ENCODE results near the gene SSBP2. TPM values are rescaled to one million over a fixed set of nuclear protein-coding genes. Genes with fewer than 3 reads are reported as not detected.

SSBP2 gene
- total and polyA plus RNA-seq, 2 donors (not counting 3 experiments of a cell fraction or from before 2014, with no cell fraction given): 9.6 to 11.5 TPM

DNA sequence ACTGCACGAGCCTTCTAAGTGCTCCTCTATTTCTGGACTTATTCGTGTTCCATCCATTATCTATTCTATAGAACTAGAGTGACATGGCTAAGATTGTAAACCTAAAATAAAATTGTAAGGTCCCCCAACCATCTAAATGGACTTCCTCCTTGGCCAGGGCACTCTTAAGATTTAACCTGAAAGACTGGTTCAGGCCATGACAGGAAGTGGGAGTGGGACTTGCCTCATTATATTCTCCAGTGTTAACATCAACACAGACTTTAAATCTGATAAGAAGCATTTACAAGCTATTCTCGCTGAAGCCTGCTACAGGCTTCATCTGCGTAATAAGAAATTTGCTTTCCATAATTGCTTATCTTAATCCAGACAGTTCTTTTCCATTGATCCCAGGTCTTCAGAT is 117.0 kb downstream of the SSBP2 start:
- Histone ChIP-seq H4K20me1 (replicated peaks; ENCODE audit: control insufficient read depth, extremely low read depth, insufficient read depth, low read length) (no peaks in the 10 kb centered on the region), H3K79me2 (ENCODE audit: control insufficient read depth, insufficient read depth, low read length) (no peaks in the 10 kb centered on the region), H3K36me3 (ENCODE audit: control insufficient read depth in 2 of 2, extremely low read depth in 1 of 2, insufficient read depth in 2 of 2, low read length in 2 of 2) (no peaks in the 10 kb centered on the region), H3K4me3 (replicated peaks in 1 of 3; ENCODE audit: insufficient read depth in 1 of 3, low read depth in 1 of 3, low read length in 3 of 3) (no peak overlapping the region), H2AFZ (ENCODE audit: low read depth, low read length) (no peak overlapping the region), H3K9ac (replicated peaks; ENCODE audit: extremely low read depth, insufficient read depth, low read length) (no peak overlapping the region), H3K4me2 (ENCODE audit: insufficient read depth, low read length) (no peak overlapping the region), H3K27ac (ENCODE audit: insufficient read depth, low read depth, low read length) (no peak overlapping the region), H3K9me1 (replicated peaks; ENCODE audit: control insufficient read depth, extremely low read depth, insufficient read depth, low read length) (no peaks in the 10 kb centered on the region), H3K27me3 (ENCODE audit: control insufficient read depth in 2 of 2, insufficient read depth in 2 of 2, low read length in 2 of 2) (no peaks in the 10 kb centered on the region), H3K9me3 (replicated peaks; ENCODE audit: control insufficient read depth, insufficient read depth, low read length) (no peaks in the 10 kb centered on the region), H3K4me1 (ENCODE audit: control insufficient read depth, extremely low read depth, insufficient read depth, low read length) (no peaks in the 10 kb centered on the region)
- FAIRE-seq (no peak), DNase-seq (ENCODE audit: low read depth, low spot score) (no peak)
- ChIA-PET CTCF (no interaction called here), POLR2A (no interaction called here)
- no TSS peak for BruUV-seq (replicated peaks)
- intact Hi-C loops (cut with micrococcal nuclease): no loop called here
- TF ChIP-seq MYC (IDR thresholded peaks at IDR 0.05; ENCODE audit: low read depth, low read length) (no peak), JUN (IDR thresholded peaks at IDR 0.05; ENCODE audit: borderline replicate concordance, insufficient read depth, insufficient read length, low read depth) (no peak), FOS (IDR thresholded peaks at IDR 0.05; ENCODE audit: borderline replicate concordance, insufficient read depth, low read length) (no peak), EZH2 (IDR thresholded peaks at IDR 0.05; ENCODE audit: borderline replicate concordance, low read depth, low read length, severe bottlenecking) (no peak)
- TF ChIP-seq, protein P1, sequence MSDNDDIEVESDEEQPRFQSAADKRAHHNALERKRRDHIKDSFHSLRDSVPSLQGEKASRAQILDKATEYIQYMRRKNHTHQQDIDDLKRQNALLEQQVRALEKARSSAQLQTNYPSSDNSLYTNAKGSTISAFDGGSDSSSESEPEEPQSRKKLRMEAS (IDR thresholded peaks at IDR 0.05; ENCODE audit: insufficient read depth, insufficient read length): no peak
- dilution Hi-C loops (cut with MboI; ENCODE audit: extremely low pct_ligation_motif_present, low sequenced_read_pairs): no loop called here

DNA sequence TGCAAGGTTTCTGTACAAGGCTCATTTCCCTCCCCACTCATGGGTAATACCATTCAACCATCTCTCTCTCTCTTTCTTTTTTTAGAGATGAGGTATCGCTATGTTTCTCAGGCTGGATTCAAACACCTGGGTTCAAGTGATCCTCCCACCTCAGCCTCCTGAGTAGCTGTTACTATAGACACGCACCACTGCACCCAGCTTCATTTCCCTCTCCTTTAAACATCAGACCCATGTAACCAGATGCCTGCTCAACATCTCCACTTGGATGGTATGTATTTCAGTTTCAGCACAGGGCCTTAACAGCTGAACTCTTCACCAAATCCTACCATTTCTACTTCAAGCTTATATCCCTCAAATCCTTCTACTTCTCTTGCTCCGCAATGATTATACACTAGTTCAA is 117.4 kb downstream of the SSBP2 start:
- POLR2A ChIA-PET: no interaction called here
- no peak overlapping the region for H3K4me3 ChIP-seq (replicated peaks in 1 of 3; ENCODE audit: insufficient read depth in 1 of 3, low read depth in 1 of 3, low read length in 3 of 3)
- no TSS peak for BruUV-seq (replicated peaks)
- CTCF ChIA-PET: interaction anchor here (0.6 kb wide), 1 partner anchor 86 kb away, joined by 4 read pairs; no protein-coding TSS in a partner anchor
- H3K4me1 ChIP-seq (ENCODE audit: control insufficient read depth, extremely low read depth, insufficient read depth, low read length): no peaks in the 10 kb centered on the region
- intact Hi-C loops (cut with micrococcal nuclease): no loop called here
- dilution Hi-C loops (cut with MboI; ENCODE audit: extremely low pct_ligation_motif_present, low sequenced_read_pairs): no loop called here
- no peak overlapping the region for H3K9ac ChIP-seq (replicated peaks; ENCODE audit: extremely low read depth, insufficient read depth, low read length)
- no peak overlapping the region for H3K27ac ChIP-seq (ENCODE audit: insufficient read depth, low read depth, low read length)
- H3K9me3 ChIP-seq (replicated peaks; ENCODE audit: control insufficient read depth, insufficient read depth, low read length): no peaks in the 10 kb centered on the region
- H3K9me1 ChIP-seq (replicated peaks; ENCODE audit: control insufficient read depth, extremely low read depth, insufficient read depth, low read length): no peaks in the 10 kb centered on the region
- no peaks in the 10 kb centered on the region for H3K27me3 ChIP-seq (ENCODE audit: control insufficient read depth in 2 of 2, insufficient read depth in 2 of 2, low read length in 2 of 2)
- no peak overlapping the region for H2AFZ ChIP-seq (ENCODE audit: low read depth, low read length)
- FAIRE-seq: no peak
- H3K4me2 ChIP-seq (ENCODE audit: insufficient read depth, low read length): no peak overlapping the region
- H3K79me2 ChIP-seq (ENCODE audit: control insufficient read depth, insufficient read depth, low read length): no peaks in the 10 kb centered on the region
- no peaks in the 10 kb centered on the region for H3K36me3 ChIP-seq (ENCODE audit: control insufficient read depth in 2 of 2, extremely low read depth in 1 of 2, insufficient read depth in 2 of 2, low read length in 2 of 2)
- H4K20me1 ChIP-seq (replicated peaks; ENCODE audit: control insufficient read depth, extremely low read depth, insufficient read depth, low read length): no peaks in the 10 kb centered on the region
- TF ChIP-seq GATA2 (IDR thresholded peaks at IDR 0.05; ENCODE audit: insufficient read depth, insufficient read length, low read depth, low read length): no peak
- TF ChIP-seq JUN (IDR thresholded peaks at IDR 0.05; ENCODE audit: borderline replicate concordance, insufficient read depth, insufficient read length, low read depth): no peak
- no peak for TF ChIP-seq FOS (IDR thresholded peaks at IDR 0.05; ENCODE audit: borderline replicate concordance, insufficient read depth, low read length)
- TF ChIP-seq, protein P1 (IDR thresholded peaks at IDR 0.05; ENCODE audit: insufficient read depth, insufficient read length): no peak
- TF ChIP-seq, protein P2, sequence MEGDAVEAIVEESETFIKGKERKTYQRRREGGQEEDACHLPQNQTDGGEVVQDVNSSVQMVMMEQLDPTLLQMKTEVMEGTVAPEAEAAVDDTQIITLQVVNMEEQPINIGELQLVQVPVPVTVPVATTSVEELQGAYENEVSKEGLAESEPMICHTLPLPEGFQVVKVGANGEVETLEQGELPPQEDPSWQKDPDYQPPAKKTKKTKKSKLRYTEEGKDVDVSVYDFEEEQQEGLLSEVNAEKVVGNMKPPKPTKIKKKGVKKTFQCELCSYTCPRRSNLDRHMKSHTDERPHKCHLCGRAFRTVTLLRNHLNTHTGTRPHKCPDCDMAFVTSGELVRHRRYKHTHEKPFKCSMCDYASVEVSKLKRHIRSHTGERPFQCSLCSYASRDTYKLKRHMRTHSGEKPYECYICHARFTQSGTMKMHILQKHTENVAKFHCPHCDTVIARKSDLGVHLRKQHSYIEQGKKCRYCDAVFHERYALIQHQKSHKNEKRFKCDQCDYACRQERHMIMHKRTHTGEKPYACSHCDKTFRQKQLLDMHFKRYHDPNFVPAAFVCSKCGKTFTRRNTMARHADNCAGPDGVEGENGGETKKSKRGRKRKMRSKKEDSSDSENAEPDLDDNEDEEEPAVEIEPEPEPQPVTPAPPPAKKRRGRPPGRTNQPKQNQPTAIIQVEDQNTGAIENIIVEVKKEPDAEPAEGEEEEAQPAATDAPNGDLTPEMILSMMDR (IDR thresholded peaks at IDR 0.05; ENCODE audit: extremely low read depth in 1 of 2, insufficient read depth in 1 of 2, low read depth in 1 of 2, low read length in 2 of 2): no peak
- no peak for TF ChIP-seq POLR2AphosphoS5 (IDR thresholded peaks at IDR 0.05; ENCODE audit: insufficient read depth, low read depth, low read length)
- TF ChIP-seq MYC (IDR thresholded peaks at IDR 0.05; ENCODE audit: low read depth, low read length): no peak
- TF ChIP-seq POLR2A (IDR thresholded peaks at IDR 0.05; ENCODE audit: low read depth, low read length): no peak
- no peak for TF ChIP-seq EZH2 (IDR thresholded peaks at IDR 0.05; ENCODE audit: borderline replicate concordance, low read depth, low read length, severe bottlenecking)
- no peak for DNase-seq (ENCODE audit: low read depth, low spot score)
